GM12875 (cell line): ENCODE data around the gene ELMO1.

Experiments
- H3K4me3 ChIP-seq: one replicate; pipeline ENCODE4 v1.5.1; 2011; ENCODE audit warnings: low read depth, low read length, control low read depth
- CTCF ChIP-seq: IDR thresholded peaks from 2 replicates; pipeline ENCODE4 v1.5.1; 2011; ENCODE audit warnings: low read depth, mild to moderate bottlenecking, control low read depth, inconsistent platforms, low read length, moderate library complexity, borderline replicate concordance; ENCODE audit not compliant: insufficient read depth

Gene ELMO1

DNA sequence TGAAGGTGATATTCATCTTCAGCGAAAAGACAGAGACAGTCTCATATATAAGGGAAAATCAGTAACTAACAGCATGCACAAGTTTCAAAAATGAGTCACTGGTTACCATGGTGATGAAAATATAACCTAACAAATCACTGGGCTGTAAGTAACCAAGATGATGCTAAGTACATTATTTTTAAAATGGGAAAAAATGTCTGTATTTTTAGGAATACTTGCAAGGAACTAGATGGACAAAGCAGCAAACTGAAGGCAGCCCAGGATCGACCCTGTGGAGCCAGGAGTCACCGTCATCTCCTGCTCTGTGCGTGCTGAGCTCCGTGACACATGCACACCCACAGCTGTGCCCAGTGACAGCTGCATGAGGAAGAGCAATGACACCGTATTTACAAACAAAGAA lies 137.3 kb downstream of the ELMO1 start:
- no peak overlapping the region for H3K4me3 ChIP-seq
- TF ChIP-seq CTCF = no peak

- no peak overlapping the region for H3K4me3 ChIP-seq
- no peak for TF ChIP-seq CTCF
These were observed 138.2 kb downstream of the ELMO1 start for GRCh38 chr7:37310327-37311080.

GRCh38 chr7:37309493-37309892 lies 139.2 kb downstream of the ELMO1 start:
- no peak for TF ChIP-seq CTCF
- H3K4me3 ChIP-seq = no peak overlapping the region

- no peak overlapping the region for H3K4me3 ChIP-seq
- TF ChIP-seq CTCF = no peak
These were observed 143.7 kb downstream of the ELMO1 start for GRCh38 chr7:37304921-37305320.

DNA sequence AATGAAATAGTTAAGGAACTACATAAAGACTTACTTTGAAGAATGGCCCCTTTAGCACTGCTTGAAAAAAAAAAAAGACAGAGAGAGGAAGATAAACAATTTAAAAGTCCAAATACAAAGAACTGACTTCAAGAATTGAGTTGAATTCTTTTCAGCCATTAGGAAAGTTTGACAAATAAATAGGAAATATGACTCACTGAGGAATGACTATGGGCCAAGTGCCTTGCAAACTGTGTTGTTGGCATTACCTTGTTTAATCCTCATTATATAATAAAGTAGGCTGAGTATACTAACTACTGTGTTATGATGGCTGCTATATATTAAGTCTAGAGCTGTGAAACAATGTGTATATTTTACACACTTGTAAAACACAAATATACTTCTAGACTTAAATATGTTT lies 151.1 kb downstream of the ELMO1 start:
- H3K4me3 ChIP-seq = no peak overlapping the region
- no peak for TF ChIP-seq CTCF

- H3K4me3 ChIP-seq = no peak overlapping the region
- no peak for TF ChIP-seq CTCF
These were observed 153.3 kb downstream of the ELMO1 start for GRCh38 chr7:37295401-37295800.

DNA sequence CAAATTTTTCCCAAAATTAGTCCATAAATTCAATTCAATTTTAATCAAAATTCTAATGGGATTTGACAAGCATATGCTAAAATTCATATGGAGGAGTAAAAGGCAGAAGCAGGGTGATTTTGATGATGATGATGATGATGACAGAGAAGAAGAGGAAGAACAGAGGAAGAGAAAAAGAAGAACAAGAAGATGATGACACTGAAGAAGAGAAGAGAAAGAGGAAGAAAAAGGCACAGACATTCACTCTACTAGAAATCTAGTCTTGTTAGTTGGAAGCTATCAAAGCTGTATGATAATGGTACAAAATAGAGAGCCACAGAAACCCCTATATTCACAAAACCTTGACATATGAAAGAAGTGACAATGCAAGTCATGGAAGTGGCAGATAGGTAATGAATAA lies 157.9 kb downstream of the ELMO1 start:
- TF ChIP-seq CTCF = no peak
- H3K4me3 ChIP-seq = no peak overlapping the region
